ENCODE results near the gene TMEM229B. TPM values are rescaled to one million over a fixed set of nuclear protein-coding genes. Genes with fewer than 3 reads are reported as not detected.

TMEM229B gene
- total and polyA plus RNA-seq, 9 donors = 1.2 to 11.9 (median 2.9) TPM

DNA sequence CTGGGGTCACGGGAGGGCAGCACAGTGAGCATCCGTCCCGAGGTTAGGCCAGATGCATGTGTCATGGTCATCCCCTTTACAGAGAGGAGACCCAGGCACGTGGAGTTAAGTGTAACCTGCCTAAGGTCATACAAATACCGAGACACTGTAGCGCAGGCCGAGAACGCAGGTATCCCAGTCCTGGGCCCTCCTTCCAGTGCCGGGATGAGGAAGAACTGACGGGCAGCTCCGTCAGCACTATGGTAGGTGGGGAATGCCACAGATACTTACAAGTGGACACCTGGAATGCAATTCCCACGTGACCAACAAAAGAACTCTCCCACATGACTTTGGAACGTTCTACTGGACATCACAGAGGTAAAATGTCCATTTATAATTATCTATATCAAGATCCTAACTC, 8.7 kb upstream of the TMEM229B start:
- no peak overlapping the region for H3K27ac ChIP-seq
- DNase-seq = no peak
- no peaks in the 10 kb centered on the region for H3K27me3 ChIP-seq
- intact Hi-C loops (cut with DNase I) = no loop called here
- H3K4me1 ChIP-seq (ENCODE audit: insufficient read depth) = no peaks in the 10 kb centered on the region
- H3K4me3 ChIP-seq = no peak overlapping the region
- TF ChIP-seq POLR2A (IDR thresholded peaks at IDR 0.05) = no peak
- TF ChIP-seq, protein P1, sequence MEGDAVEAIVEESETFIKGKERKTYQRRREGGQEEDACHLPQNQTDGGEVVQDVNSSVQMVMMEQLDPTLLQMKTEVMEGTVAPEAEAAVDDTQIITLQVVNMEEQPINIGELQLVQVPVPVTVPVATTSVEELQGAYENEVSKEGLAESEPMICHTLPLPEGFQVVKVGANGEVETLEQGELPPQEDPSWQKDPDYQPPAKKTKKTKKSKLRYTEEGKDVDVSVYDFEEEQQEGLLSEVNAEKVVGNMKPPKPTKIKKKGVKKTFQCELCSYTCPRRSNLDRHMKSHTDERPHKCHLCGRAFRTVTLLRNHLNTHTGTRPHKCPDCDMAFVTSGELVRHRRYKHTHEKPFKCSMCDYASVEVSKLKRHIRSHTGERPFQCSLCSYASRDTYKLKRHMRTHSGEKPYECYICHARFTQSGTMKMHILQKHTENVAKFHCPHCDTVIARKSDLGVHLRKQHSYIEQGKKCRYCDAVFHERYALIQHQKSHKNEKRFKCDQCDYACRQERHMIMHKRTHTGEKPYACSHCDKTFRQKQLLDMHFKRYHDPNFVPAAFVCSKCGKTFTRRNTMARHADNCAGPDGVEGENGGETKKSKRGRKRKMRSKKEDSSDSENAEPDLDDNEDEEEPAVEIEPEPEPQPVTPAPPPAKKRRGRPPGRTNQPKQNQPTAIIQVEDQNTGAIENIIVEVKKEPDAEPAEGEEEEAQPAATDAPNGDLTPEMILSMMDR (IDR thresholded peaks at IDR 0.05) = no peak
- no peak for TF ChIP-seq EP300 (IDR thresholded peaks at IDR 0.05)
- 80 to 83% (median 81%) methylated on average over 13 of the region's 13 CpGs for WGBS, 3 donors
- H3K9me3 ChIP-seq = no peaks in the 10 kb centered on the region
- no peaks in the 10 kb centered on the region for H3K36me3 ChIP-seq

DNA sequence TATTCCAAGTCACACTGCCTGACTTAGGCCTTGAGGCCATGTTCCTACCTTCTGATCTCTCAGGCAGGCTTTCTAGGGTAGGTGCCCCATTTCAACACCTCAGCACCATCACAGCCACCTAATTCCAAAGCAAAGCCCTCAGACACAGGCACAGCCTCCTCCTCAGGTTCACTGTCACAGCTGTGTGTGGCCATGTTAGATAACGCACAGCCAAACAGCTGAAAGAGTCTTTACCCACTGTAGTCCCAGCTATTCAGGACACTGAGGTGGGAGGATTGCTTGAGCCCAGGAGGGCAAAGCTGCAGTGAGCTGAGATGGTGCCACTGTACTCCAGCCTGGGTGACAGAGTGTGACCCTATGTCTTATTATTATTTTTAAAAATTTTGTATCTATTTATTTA, 7.3 kb upstream of the TMEM229B start:
- TF ChIP-seq EP300 (IDR thresholded peaks at IDR 0.05) = no peak
- TF ChIP-seq POLR2A (IDR thresholded peaks at IDR 0.05) = no peak
- TF ChIP-seq, protein P1 (IDR thresholded peaks at IDR 0.05) = no peak
- WGBS, 3 donors = 94 to 96% (median 94%) methylated on average over 1 of the region's 1 CpG
- Histone ChIP-seq H3K4me1 (ENCODE audit: insufficient read depth) (no peaks in the 10 kb centered on the region), H3K27me3 (no peaks in the 10 kb centered on the region), H3K9me3 (no peaks in the 10 kb centered on the region), H3K27ac (no peak overlapping the region), H3K4me3 (no peak overlapping the region), H3K36me3 (no peaks in the 10 kb centered on the region)
- DNase-seq = no peak
- intact Hi-C loops (cut with DNase I) = no loop called here

DNA sequence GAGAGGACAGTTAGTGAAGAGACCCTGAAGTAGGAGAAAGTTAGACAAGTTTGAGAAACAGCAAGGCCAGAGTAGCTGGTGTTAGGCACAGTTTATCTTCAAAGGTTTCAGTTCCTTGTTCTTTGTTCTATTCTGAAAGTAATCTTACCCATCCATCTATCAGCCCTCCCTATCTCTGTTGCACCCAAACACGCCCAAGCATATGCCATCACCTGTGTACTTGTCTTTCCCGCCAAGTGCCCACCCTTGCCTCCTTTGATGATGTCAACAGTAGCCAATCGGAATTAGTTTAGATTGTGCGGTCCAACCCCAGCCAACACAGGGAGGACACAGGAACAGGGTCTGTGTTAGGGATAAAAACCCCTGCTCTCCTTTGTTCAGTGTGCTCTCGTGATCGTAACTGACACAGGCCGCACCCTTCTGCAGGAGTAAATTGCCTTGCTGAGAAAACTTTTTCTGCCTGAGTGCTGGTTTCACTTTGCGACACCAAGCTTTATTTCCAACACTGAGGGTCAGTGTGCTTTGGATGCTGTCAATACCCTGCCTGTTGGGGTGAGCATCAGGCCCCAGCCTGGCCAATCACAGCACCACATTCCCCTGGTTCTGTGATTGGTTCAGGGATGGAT, 4.7 kb upstream of the TMEM229B start:
- DNase-seq = no peak
- no peak overlapping the region for H3K27ac ChIP-seq
- H3K36me3 ChIP-seq = no peaks in the 10 kb centered on the region
- H3K4me1 ChIP-seq (ENCODE audit: insufficient read depth) = no peaks in the 10 kb centered on the region
- H3K9me3 ChIP-seq = no peaks in the 10 kb centered on the region
- 94 to 95% (median 95%) methylated on average over 8 of the region's 8 CpGs for WGBS, 3 donors
- intact Hi-C loops (cut with DNase I) = no loop called here
- H3K27me3 ChIP-seq = no peaks in the 10 kb centered on the region
- TF ChIP-seq EP300 (IDR thresholded peaks at IDR 0.05) = no peak
- TF ChIP-seq POLR2A (IDR thresholded peaks at IDR 0.05) = no peak
- TF ChIP-seq, protein P1 (IDR thresholded peaks at IDR 0.05) = no peak
- no peak overlapping the region for H3K4me3 ChIP-seq

DNA sequence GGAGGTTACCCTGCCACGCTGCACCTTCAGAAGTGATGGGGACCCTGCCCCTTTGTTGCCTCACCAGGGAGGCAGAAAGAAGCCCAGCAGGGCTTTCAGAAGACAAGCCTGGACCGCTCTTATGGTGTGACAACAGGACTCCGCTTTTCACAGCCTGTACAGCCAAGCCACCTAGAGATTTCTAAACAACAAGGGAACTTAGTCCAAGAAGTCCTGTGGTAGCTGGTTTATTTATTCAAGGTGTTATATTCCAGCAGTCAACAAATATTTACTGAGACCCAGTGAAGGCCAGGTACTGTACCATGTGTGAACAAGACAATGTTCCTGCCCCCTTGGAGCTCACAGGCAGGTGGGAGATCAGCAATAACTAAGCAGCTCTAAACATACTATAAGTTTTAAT, 4.0 kb upstream of the TMEM229B start:
- no peaks in the 10 kb centered on the region for H3K36me3 ChIP-seq
- H3K4me1 ChIP-seq (ENCODE audit: insufficient read depth) = no peaks in the 10 kb centered on the region
- DNase-seq = no peak
- no peak overlapping the region for H3K4me3 ChIP-seq
- 81 to 89% (median 85%) methylated on average over 3 of the region's 3 CpGs for WGBS, 3 donors
- H3K27me3 ChIP-seq = no peaks in the 10 kb centered on the region
- no peaks in the 10 kb centered on the region for H3K9me3 ChIP-seq
- intact Hi-C loops (cut with DNase I) = no loop called here
- TF ChIP-seq, protein P1 (IDR thresholded peaks at IDR 0.05) = no peak
- TF ChIP-seq EP300 (IDR thresholded peaks at IDR 0.05) (no peak), POLR2A (IDR thresholded peaks at IDR 0.05) (no peak)
- no peak overlapping the region for H3K27ac ChIP-seq
